HepG2 (cell line): ENCODE data around the gene ZNF697. TPM values are rescaled to one million over a fixed set of nuclear protein-coding genes. Genes with fewer than 3 reads are reported as not detected.

ENCODE experiments used
- ATAC-seq: fragments of 200-7000 bp; cut with Tn5 transposase; 3 replicates; pipeline ENCODE4 v1.9.1; 2020; ENCODE audit warnings: mild to moderate bottlenecking, moderate library complexity
- BruUV-seq: library from RNA; stranded (reverse); fragments of 400-500 nt; replicated peaks from 2 replicates; lab custom pipeline; 2021; lab: Mats Ljungman, UMichigan
- CTCF ChIA-PET: fragments of 300-600 bp; formaldehyde crosslinking; extraction: SDS; loops from one replicate; lab custom pipeline; 2021; ENCODE audit warnings: low total read pairs, inconsistent platforms, low intra/inter-chr PET ratio; lab: Yijun Ruan, JAX
- POLR2A ChIA-PET: fragments of 350-600 bp; sonication (Branson Sonifier 250); formaldehyde crosslinking; loops from one replicate; lab custom pipeline; 2020; ENCODE audit warnings: antibody characterized with exemption, inconsistent platforms; lab: Yijun Ruan, JAX
- DNase-seq: peaks from one replicate; pipeline ENCODE4 v3.0.0-alpha.2; 2015; ENCODE audit warnings: low spot score
- FAIRE-seq: peaks from 3 replicates; lab custom pipeline; 2011; peaks lifted over from hg19 to GRCh38; lab: Jason Lieb, UNC
- H2AFZ ChIP-seq: one replicate; pipeline ENCODE4 v1.6.1; 2011; ENCODE audit warnings: low read length, inconsistent platforms
- H3K27ac ChIP-seq: fragments of 300-600 bp; 3 replicates; pipeline ENCODE4 v1.8.0; 2011; ENCODE audit warnings: mixed run types, mild to moderate bottlenecking, mixed read lengths, low read length, inconsistent platforms; ENCODE audit not compliant: insufficient read depth; ENCODE audit errors: extremely low read length
- H3K27me3 ChIP-seq, 2 experiments: fragments of 200-600 bp in 1 of 2; 2 replicates in 1 of 2; 3 replicates in 1 of 2; pipeline versions ENCODE4 v1.6.0 to v1.8.0; 2011; ENCODE audit warnings: low read length in 2 of 2, mild to moderate bottlenecking in 2 of 2, moderate library complexity in 2 of 2, inconsistent platforms in 1 of 2; ENCODE audit not compliant: insufficient read depth in 2 of 2, control insufficient read depth in 1 of 2
- H3K36me3 ChIP-seq, 2 experiments: fragments of 200-600 bp in 1 of 2; replicated peaks in 1 of 2; 2 replicates in 1 of 2; 3 replicates in 1 of 2; pipeline versions ENCODE4 v1.5.1 to v1.8.0; 2011; ENCODE audit warnings: low read length in 2 of 2, inconsistent platforms in 1 of 2; ENCODE audit not compliant: insufficient read depth in 2 of 2, control insufficient read depth in 1 of 2
- H3K4me1 ChIP-seq: 2 replicates; pipeline ENCODE4 v1.5.1; 2012; ENCODE audit warnings: low read length, inconsistent platforms; ENCODE audit not compliant: insufficient read depth
- H3K4me2 ChIP-seq: 2 replicates; pipeline ENCODE4 v1.6.0; 2011; ENCODE audit warnings: low read depth, low read length, inconsistent platforms
- H3K4me3 ChIP-seq, 3 experiments: fragments of 200-600 bp in 1 of 3; sonication (generic), shearing (Covaris generic) in 1 of 3; replicated peaks in 1 of 3; 2 replicates each; pipeline ENCODE4 v1.5.1; 2011 to 2016; ENCODE audit warnings: low read length in 3 of 3, inconsistent platforms in 2 of 3, low read depth in 2 of 3, mild to moderate bottlenecking in 2 of 3, control low read depth in 1 of 3, mixed read lengths in 1 of 3; ENCODE audit not compliant: insufficient read depth in 1 of 3
- H3K79me2 ChIP-seq: one replicate; pipeline ENCODE4 v1.6.1; 2011; ENCODE audit warnings: low read length, inconsistent platforms; ENCODE audit not compliant: insufficient read depth
- H3K9ac ChIP-seq: 2 replicates; pipeline ENCODE4 v1.6.0; 2011; ENCODE audit warnings: mild to moderate bottlenecking, low read depth, low read length, inconsistent platforms; ENCODE audit not compliant: insufficient read depth
- H3K9me3 ChIP-seq: 2 replicates; pipeline ENCODE4 v1.5.1; 2012; ENCODE audit warnings: mild to moderate bottlenecking, low read length
- H4K20me1 ChIP-seq: 2 replicates; pipeline ENCODE4 v1.6.0; 2011; ENCODE audit warnings: inconsistent platforms, mild to moderate bottlenecking, low read length, moderate library complexity; ENCODE audit not compliant: insufficient read depth
- ATF4 ChIP-seq, 2 experiments: fragments of 450-650 bp in 1 of 2; sonication (generic) in 1 of 2; formaldehyde crosslinking; IDR thresholded peaks; 2 replicates each; pipeline versions ENCODE4 v1.5.0 to v1.8.0; 2020 to 2022; ENCODE audit warnings: mild to moderate bottlenecking in 1 of 2, missing genetic modification reagents in 1 of 2
- HOXA5 ChIP-seq: sonication (generic); formaldehyde crosslinking; IDR thresholded peaks from 2 replicates; pipeline ENCODE4 v1.4.0; 2020; ENCODE audit warnings: missing genetic modification reagents
- TFAP4 ChIP-seq: sonication (generic); IDR thresholded peaks from 2 replicates; pipeline ENCODE4 v1.6.1; 2016; ENCODE audit warnings: low read depth, borderline replicate concordance
- ZBTB21 ChIP-seq: sonication (generic); formaldehyde crosslinking; IDR thresholded peaks from 2 replicates; pipeline ENCODE4 v1.4.0; 2020; ENCODE audit warnings: missing genetic modification reagents
- ZNF296 ChIP-seq: sonication (generic); formaldehyde crosslinking; conservative IDR thresholded peaks from 2 replicates; pipeline ENCODE4 v1.5.0; 2020; ENCODE audit warnings: mild to moderate bottlenecking, missing genetic modification reagents
- ZNF546 ChIP-seq: sonication (generic); formaldehyde crosslinking; conservative IDR thresholded peaks from 2 replicates; pipeline ENCODE4 v1.8.1; 2023; ENCODE audit warnings: mild to moderate bottlenecking, missing genetic modification reagents
- ZNF589 ChIP-seq: sonication (generic); formaldehyde crosslinking; conservative IDR thresholded peaks from 2 replicates; pipeline ENCODE4 v1.8.0; 2022; ENCODE audit warnings: mild to moderate bottlenecking, moderate library complexity, missing genetic modification reagents
- ZNF609 ChIP-seq: sonication (generic); formaldehyde crosslinking; IDR thresholded peaks from 2 replicates; pipeline ENCODE4 v1.4.0; 2020; ENCODE audit warnings: mild to moderate bottlenecking, missing genetic modification reagents, borderline replicate concordance
- ZNF800 ChIP-seq: sonication (generic); formaldehyde crosslinking; IDR thresholded peaks from 2 replicates; pipeline ENCODE4 v1.4.0; 2020; ENCODE audit warnings: missing genetic modification reagents
- whole genome bisulfite sequencing: methylation state at CpG from one replicate; pipeline ENCODE4 v1.1.6; 2017; ENCODE audit warnings: low lambda C conversion rate; 5-methylcytosine and 5-hydroxymethylcytosine counted together
- in situ Hi-C: cut with HindIII; loops from 2 replicates; pipeline ENCODE4 v1.10.0; 2017; ENCODE audit warnings: low pct_unique_long_range_greater_than_20kb; ENCODE audit not compliant: extremely low pct_ligation_motif_present
- intact Hi-C: fragments of 100-400 bp; cut with micrococcal nuclease; formaldehyde crosslinking; loops from one replicate; pipeline ENCODE4 v1.10.0; 2022; ENCODE audit not compliant: unreplicated experiment
- polyA plus RNA-seq, 8 experiments: library from polyadenylated mRNA; depleted of rRNA in 3 of 8; stranded (reverse) in 7 of 8; unstranded in 1 of 8; fragments of >200 nt; fragmentation: Illumina TruSeq in 4 of 8; extraction: Trizol in 4 of 8; gene quantifications; 2 replicates each; pipeline versions ENCODE4 v1.2.1 to v1.2.3, GENCODE V29; 2011 to 2016; ENCODE audit warnings: low read depth in 4 of 8, missing spikeins in 1 of 8, mixed read lengths in 1 of 8; ENCODE audit not compliant: insufficient read depth in 1 of 8
- total RNA-seq, 5 experiments: library from RNA; depleted of rRNA; stranded (reverse); fragments of >200 nt; fragmentation: Illumina TruSeq; extraction: Trizol; gene quantifications; 2 replicates each; pipeline ENCODE4 v1.2.3, GENCODE V29; 2016; ENCODE audit warnings: low read depth in 1 of 5

ZNF697 gene
- total and polyA plus RNA-seq, 2 of the 13 experiments (the other 11 are each of a cell fraction or from before 2014, with no cell fraction given), result 2.3 to 7.1 TPM

- H3K4me2 ChIP-seq, result no peak overlapping the region
- no peak overlapping the region for H3K4me3 ChIP-seq
- no peak for DNase-seq
- H2AFZ ChIP-seq, result no peak overlapping the region
- no peak overlapping the region for H3K9ac ChIP-seq
- H3K79me2 ChIP-seq, result no peaks in the 10 kb centered on the region
- no peak overlapping the region for H3K27ac ChIP-seq
- H4K20me1 ChIP-seq, result no peaks in the 10 kb centered on the region
- 13% methylated on average over 1 of the region's 1 CpG for WGBS
- no peaks in the 10 kb centered on the region for H3K9me3 ChIP-seq
- H3K27me3 ChIP-seq, result no peaks in the 10 kb centered on the region
- ATAC-seq, result no peak
- TF ChIP-seq ZBTB21 (CRISPR knock-in tag) (no peak), ZNF296 (no peak), HOXA5 (CRISPR knock-in tag) (no peak), TFAP4 (no peak), ATF4 (CRISPR knock-in tag; IDR thresholded peaks at IDR 0.05) (no peak)
- intact Hi-C loops, result no loop called here
- POLR2A ChIA-PET, result no interaction called here
- no peaks in the 10 kb centered on the region for H3K36me3 ChIP-seq
- in situ Hi-C loops, result no loop called here
- no TSS peak for BruUV-seq
- no peak for FAIRE-seq
- CTCF ChIA-PET, result no interaction called here
- peaks cover 16% of the 10 kb centered on the region for H3K4me1 ChIP-seq
These were observed 41.7 kb downstream of the ZNF697 start for GRCh38 chr1:119606394-119606793.

- Histone ChIP-seq H3K4me1 (peaks cover 16% of the 10 kb centered on the region), H4K20me1 (no peaks in the 10 kb centered on the region), H3K27ac (no peak overlapping the region), H3K9me3 (no peaks in the 10 kb centered on the region), H3K4me2 (no peak overlapping the region), H3K4me3 (no peak overlapping the region), H3K27me3 (no peaks in the 10 kb centered on the region), H3K36me3 (no peaks in the 10 kb centered on the region), H3K9ac (no peak overlapping the region), H2AFZ (no peak overlapping the region), H3K79me2 (no peaks in the 10 kb centered on the region)
- WGBS, result 54% methylated on average over 3 of the region's 3 CpGs
- DNase-seq (no peak), ATAC-seq (no peak), FAIRE-seq (no peak)
- POLR2A ChIA-PET, result no interaction called here
- no TSS peak for BruUV-seq
- CTCF ChIA-PET, result no interaction called here
- intact Hi-C loops, result no loop called here
- in situ Hi-C loops, result no loop called here
- TF ChIP-seq ZNF800 (no peak), ZNF609 (CRISPR knock-in tag) (no peak), ZNF589 (CRISPR knock-in tag) (no peak), ZNF546 (CRISPR knock-in tag) (no peak)
These were observed 42.4 kb downstream of the ZNF697 start for GRCh38 chr1:119605686-119606085.
